HEK293T (cell line): ENCODE results near the gene PNMA8B.

Experiments used
- ELF4 ChIP-seq: fragments of 450-650 bp; IDR thresholded peaks from 2 replicates; pipeline ENCODE4 v1.6.1; 2017; ENCODE audit warnings: antibody characterized with exemption
- TARDBP ChIP-seq: fragments of 450-650 bp; IDR thresholded peaks from 2 replicates; pipeline ENCODE4 v1.6.1; 2016

DNA sequence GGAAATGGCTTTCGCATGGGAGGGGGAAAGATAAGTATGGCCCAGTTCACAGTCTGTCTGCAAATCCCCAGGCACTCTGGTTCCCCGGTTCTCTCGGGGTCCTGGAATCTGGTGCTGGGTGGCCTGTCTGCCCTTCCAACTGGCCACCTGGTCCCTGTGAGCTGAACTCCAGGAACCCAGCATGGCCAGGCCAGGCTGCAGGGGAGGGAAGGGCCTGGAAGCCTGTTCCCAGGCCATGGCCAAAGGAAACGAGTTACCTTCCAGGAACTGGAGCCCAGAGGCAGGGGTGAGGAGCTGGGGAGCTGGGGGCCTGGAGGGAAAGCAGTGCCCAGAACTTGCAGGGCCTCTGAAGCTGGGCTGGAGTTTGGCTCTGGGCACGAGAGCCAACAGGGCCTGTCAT lies 47.8 kb downstream of the PNMA8B start:
- TF ChIP-seq TARDBP (no peak), ELF4 (no peak)
